Activated naive CD4-positive, alpha-beta T cell treated with anti-CD3 and anti-CD28 coated beads, Interleukin-2, amount 50 U/mL, for 24 hours (primary cell): ENCODE results near the gene RAD23A.

Source experiments
- H3K27ac Mint-ChIP-seq: one replicate; pipeline ENCODE4 v1.8.0; 2021; ENCODE audit warnings: mild to moderate bottlenecking, mixed read lengths
- H3K27me3 Mint-ChIP-seq: one replicate; pipeline ENCODE4 v1.8.0; 2021; ENCODE audit warnings: mixed read lengths
- H3K36me3 Mint-ChIP-seq: one replicate; pipeline ENCODE4 v1.8.0; 2021; ENCODE audit warnings: mixed read lengths
- H3K4me1 Mint-ChIP-seq: one replicate; pipeline ENCODE4 v1.8.0; 2021; ENCODE audit warnings: mixed read lengths
- H3K4me3 Mint-ChIP-seq: one replicate; pipeline ENCODE4 v1.8.0; 2021; ENCODE audit warnings: mild to moderate bottlenecking, mixed read lengths
- H3K9me3 Mint-ChIP-seq: one replicate; pipeline ENCODE4 v1.8.0; 2021; ENCODE audit warnings: mixed read lengths

RAD23A gene

GRCh38 chr19:12984683-12985048 lies 39.0 kb downstream of the RAD23A start:
- no peaks in the 10 kb centered on the region for H3K9me3 Mint-ChIP-seq
- H3K27ac Mint-ChIP-seq, result no peak overlapping the region
- no peaks in the 10 kb centered on the region for H3K36me3 Mint-ChIP-seq
- H3K27me3 Mint-ChIP-seq, result no peaks in the 10 kb centered on the region
- H3K4me3 Mint-ChIP-seq, result no peak overlapping the region
- H3K4me1 Mint-ChIP-seq, result no peaks in the 10 kb centered on the region

- no peaks in the 10 kb centered on the region for H3K27me3 Mint-ChIP-seq
- no peaks in the 10 kb centered on the region for H3K4me1 Mint-ChIP-seq
- H3K4me3 Mint-ChIP-seq, result no peak overlapping the region
- no peaks in the 10 kb centered on the region for H3K36me3 Mint-ChIP-seq
- H3K9me3 Mint-ChIP-seq, result no peaks in the 10 kb centered on the region
- peak overlapping the region; percentile 20 for H3K27ac Mint-ChIP-seq
Measured at GRCh38 chr19:12985049-12985776, 39.6 kb downstream of the RAD23A start.

DNA sequence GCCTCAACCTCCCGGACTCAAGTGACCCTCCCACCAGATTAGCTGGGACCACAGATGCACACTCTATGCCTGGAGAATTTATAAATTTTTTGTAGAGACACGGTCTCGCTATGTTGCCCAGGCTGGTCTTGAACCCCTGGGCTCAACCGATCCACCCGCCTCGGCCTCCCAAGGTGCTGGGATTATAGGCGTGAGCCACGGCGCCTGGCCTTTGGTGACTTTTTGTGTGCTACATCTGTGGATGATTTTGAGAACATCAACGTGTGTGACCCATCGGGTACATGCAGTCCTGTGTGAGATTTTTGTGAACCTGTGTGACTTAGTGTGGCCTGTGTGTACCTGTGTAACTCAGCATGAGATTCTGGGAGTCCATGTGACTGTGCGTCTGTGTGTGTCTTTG lies 41.1 kb downstream of the RAD23A start:
- H3K27ac Mint-ChIP-seq, result peak overlapping the region; percentile 2
- H3K36me3 Mint-ChIP-seq, result no peaks in the 10 kb centered on the region
- no peaks in the 10 kb centered on the region for H3K4me1 Mint-ChIP-seq
- no peak overlapping the region for H3K4me3 Mint-ChIP-seq
- H3K9me3 Mint-ChIP-seq, result no peaks in the 10 kb centered on the region
- H3K27me3 Mint-ChIP-seq, result no peaks in the 10 kb centered on the region

DNA sequence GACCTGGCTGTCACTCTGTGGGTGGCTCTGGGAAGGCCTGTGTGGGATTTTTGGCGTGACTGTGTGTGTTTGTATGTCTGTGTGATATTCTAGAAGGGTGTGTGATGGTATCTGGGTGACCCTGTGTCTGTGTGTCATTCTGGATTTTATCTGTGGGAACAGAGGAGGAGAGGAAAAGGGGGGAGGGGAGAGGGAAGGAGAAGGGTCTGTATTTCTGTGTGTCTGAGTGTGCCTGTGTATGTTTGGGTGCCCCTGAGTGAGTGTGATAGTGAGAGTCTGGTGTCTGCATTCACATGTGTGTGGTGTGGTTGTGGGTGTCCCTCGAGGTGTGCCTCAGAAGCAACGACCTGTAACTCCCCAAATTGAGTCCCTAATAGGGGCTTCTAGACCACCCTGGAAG lies 41.5 kb downstream of the RAD23A start:
- Mint-ChIP-seq H3K9me3 (no peaks in the 10 kb centered on the region), H3K4me1 (no peaks in the 10 kb centered on the region), H3K27me3 (no peaks in the 10 kb centered on the region), H3K27ac (no peak overlapping the region), H3K4me3 (no peak overlapping the region), H3K36me3 (no peaks in the 10 kb centered on the region)

GRCh38 chr19:12987781-12988180 lies 42.1 kb downstream of the RAD23A start:
- Mint-ChIP-seq H3K4me3 (no peak overlapping the region), H3K4me1 (no peaks in the 10 kb centered on the region), H3K27ac (no peak overlapping the region)

GRCh38 chr19:12990431-12990830 lies 44.8 kb downstream of the RAD23A start:
- Mint-ChIP-seq H3K27ac (no peak overlapping the region), H3K9me3 (no peaks in the 10 kb centered on the region), H3K27me3 (no peaks in the 10 kb centered on the region), H3K4me1 (peaks cover 6% of the 10 kb centered on the region), H3K4me3 (no peak overlapping the region), H3K36me3 (no peaks in the 10 kb centered on the region)

More at GRCh38 chr19:12987781-12988180, 42.1 kb downstream of the RAD23A start:
- no peaks in the 10 kb centered on the region for H3K27me3 Mint-ChIP-seq
- H3K36me3 Mint-ChIP-seq, result no peaks in the 10 kb centered on the region
- H3K9me3 Mint-ChIP-seq, result no peaks in the 10 kb centered on the region

DNA sequence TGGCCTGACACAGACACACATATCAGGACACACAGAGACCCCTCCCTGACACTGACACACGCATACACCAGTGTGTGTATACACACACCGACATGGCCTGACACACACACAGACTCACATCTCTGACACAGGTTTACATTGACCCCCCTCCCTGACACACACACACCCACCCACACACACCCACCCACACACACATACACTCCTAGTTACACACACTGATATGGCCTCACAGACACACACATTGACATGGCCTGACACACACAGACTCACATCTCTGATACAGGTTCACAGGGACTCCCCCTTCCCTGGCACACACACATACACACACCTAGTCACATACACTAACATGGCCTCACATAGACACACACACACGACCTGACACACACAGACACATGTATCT lies 45.2 kb downstream of the RAD23A start:
- Mint-ChIP-seq H3K4me3 (no peak overlapping the region), H3K36me3 (no peaks in the 10 kb centered on the region), H3K27ac (no peak overlapping the region), H3K4me1 (peaks cover 6% of the 10 kb centered on the region), H3K27me3 (no peaks in the 10 kb centered on the region), H3K9me3 (no peaks in the 10 kb centered on the region)

DNA sequence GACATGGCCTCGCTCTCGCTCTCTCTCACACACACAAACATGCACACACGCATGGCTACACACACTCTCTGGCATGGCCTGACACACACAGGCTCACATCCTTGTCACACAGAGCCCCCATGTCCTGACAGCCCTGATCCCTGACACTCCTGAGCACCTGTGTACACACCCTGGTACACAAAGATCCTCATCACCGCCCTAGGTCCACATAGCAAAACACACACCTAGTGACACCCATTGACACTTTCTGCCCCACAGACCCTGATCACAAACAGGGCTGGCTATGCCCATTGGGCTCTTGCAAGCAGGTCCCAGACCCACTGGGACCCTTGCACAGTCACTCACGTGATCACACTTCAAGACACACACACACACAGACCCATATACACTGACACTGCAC lies 45.6 kb downstream of the RAD23A start:
- peak overlapping the region; percentile 14 for H3K27ac Mint-ChIP-seq

DNA sequence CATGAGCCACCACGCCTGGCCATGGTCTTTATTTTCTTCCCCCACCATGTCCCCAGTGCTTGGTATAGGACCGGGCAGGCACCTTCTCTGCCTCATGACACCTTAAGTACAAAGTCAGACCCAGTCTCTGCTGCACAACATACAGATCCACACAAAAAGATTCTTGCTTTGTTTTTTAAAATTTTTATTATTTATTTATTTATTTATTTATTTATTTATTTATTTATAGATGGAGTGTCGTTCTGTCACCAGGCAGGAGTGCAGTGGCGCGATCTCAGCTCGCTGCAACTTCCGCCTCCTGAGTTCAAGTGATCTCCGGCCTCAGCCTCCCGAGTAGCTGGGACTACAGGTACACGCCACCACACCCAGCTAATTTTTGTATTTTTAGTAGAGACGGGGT lies 47.1 kb downstream of the RAD23A start:
- no peaks in the 10 kb centered on the region for H3K36me3 Mint-ChIP-seq
- no peak overlapping the region for H3K4me3 Mint-ChIP-seq
- H3K9me3 Mint-ChIP-seq, result no peaks in the 10 kb centered on the region
- H3K27ac Mint-ChIP-seq, result no peak overlapping the region
- H3K4me1 Mint-ChIP-seq, result peaks cover 12% of the 10 kb centered on the region
- H3K27me3 Mint-ChIP-seq, result no peaks in the 10 kb centered on the region

More for the DNA sequence above, 45.6 kb downstream of the RAD23A start:
- Mint-ChIP-seq H3K4me1 (peaks cover 6% of the 10 kb centered on the region), H3K4me3 (no peak overlapping the region), H3K9me3 (no peaks in the 10 kb centered on the region), H3K36me3 (no peaks in the 10 kb centered on the region), H3K27me3 (no peaks in the 10 kb centered on the region)

- Mint-ChIP-seq H3K36me3 (no peaks in the 10 kb centered on the region), H3K4me3 (no peak overlapping the region), H3K27me3 (no peaks in the 10 kb centered on the region), H3K27ac (peak overlapping the region; percentile 21), H3K9me3 (no peaks in the 10 kb centered on the region), H3K4me1 (peaks cover 12% of the 10 kb centered on the region)
Measured at GRCh38 chr19:12993562-12993961, 47.9 kb downstream of the RAD23A start.

GRCh38 chr19:12994701-12995595 lies 49.3 kb downstream of the RAD23A start, which contains the start of gene NFIX:
Gene NFIX (plus strand): TSS chr19:12995475. CDS start chr19:12995838, 363 bp downstream.
- H3K27ac Mint-ChIP-seq, result peak within 1 kb of the TSS; percentile 88
- no peaks in the 10 kb centered on the region for H3K36me3 Mint-ChIP-seq
- peak within 1 kb of the TSS; percentile 92 for H3K4me3 Mint-ChIP-seq
- H3K9me3 Mint-ChIP-seq, result no peaks in the 10 kb centered on the region
- no peaks in the 10 kb centered on the region for H3K27me3 Mint-ChIP-seq
- peaks cover 12% of the 10 kb centered on the region for H3K4me1 Mint-ChIP-seq

GRCh38 chr19:12995596-12996405 lies 50.1 kb downstream of the RAD23A start:
- Mint-ChIP-seq H3K9me3 (no peaks in the 10 kb centered on the region), H3K27me3 (no peaks in the 10 kb centered on the region), H3K4me3 (peak overlapping the region; percentile 92), H3K27ac (peak overlapping the region; percentile 71), H3K36me3 (no peaks in the 10 kb centered on the region), H3K4me1 (peaks cover 12% of the 10 kb centered on the region)

DNA sequence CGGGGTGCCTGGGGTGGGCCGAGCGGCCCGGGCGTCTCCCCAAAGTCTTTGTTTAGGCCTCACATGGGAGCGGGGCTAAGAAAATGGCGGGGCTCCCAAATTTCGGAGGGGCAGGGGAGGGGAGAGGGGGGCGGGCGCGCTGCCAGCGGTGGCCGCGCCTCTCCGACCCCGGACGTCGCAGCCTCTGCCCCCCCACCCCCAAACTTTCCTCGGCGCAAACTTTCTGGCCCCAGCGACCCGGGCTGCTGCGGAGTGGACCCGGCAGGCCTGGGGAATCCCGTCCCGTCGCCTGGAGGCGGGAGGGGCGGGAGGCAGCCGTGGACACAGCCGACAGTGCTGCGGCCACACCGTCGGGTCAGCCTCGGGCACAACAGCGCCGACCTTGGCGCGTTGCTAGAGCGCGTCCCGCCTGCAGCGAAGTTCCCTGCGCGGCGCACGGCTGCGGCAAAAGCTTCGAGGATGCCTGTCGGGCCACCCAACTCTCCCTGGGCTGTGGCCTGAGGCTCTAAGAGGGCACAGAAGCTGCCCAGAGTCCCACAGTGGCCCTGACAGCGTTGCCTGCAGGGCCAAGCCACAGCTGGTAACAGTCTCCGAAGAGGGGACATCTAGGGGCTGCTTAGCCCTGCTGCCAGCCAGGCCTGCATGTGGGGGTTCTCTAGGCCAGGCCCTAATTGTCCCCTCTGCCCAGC lies 50.9 kb downstream of the RAD23A start:
- Mint-ChIP-seq H3K27me3 (no peaks in the 10 kb centered on the region), H3K4me3 (peak overlapping the region; percentile 78), H3K4me1 (peaks cover 12% of the 10 kb centered on the region), H3K27ac (peak overlapping the region; percentile 65), H3K9me3 (no peaks in the 10 kb centered on the region), H3K36me3 (no peaks in the 10 kb centered on the region)

DNA sequence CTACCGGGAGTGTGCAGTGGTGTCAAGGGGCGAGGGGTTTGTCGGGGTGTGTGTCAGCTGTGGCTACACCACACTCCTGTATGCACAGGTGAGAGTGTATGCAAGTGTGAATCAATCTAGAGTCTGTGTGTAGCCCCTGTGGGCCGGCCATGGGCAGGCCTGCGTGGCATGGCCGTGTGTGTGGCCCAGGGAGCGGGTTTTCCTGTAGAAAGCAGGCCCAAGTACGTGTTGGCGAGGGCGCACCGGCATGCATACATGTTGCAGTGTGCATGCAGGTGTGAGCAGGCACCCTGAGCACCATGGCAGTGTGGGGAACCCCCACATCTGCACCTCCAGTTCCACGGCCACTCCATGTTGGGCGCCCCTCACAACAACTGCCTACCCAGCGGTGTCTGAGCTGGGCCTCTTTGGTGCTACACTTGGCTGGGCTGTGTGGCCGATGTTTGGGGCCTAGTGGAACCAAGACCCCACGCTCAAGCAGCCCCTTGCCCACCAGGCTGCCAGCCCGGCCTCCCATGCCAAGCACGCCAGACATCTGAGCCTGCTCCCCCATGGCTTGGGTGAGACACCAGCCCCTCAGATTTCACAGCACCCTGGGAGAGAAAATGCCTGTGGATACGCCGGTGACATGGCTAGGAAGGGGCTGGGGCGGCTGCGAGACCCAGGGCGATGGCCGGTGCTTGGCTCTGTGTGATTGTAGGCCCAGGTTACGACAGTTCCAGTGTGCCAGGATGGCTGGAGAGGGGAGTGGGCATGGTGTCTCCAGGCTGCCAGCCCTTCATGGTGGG lies 51.7 kb downstream of the RAD23A start:
- Mint-ChIP-seq H3K4me1 (peaks cover 12% of the 10 kb centered on the region), H3K27me3 (no peaks in the 10 kb centered on the region), H3K9me3 (no peaks in the 10 kb centered on the region), H3K4me3 (peak overlapping the region; percentile 78), H3K36me3 (no peaks in the 10 kb centered on the region), H3K27ac (peak overlapping the region; percentile 88)
